Spleen (tissue), 7 donors: ENCODE data around the gene CABP1.

ENCODE experiments used
- POLR2A ChIP-seq, 3 donors: fragments of 450-650 bp; IDR thresholded peaks; one replicate each; pipeline ENCODE4 v1.5.1; 2017; ENCODE audit warnings: antibody characterized with exemption in 3 of 3, mild to moderate bottlenecking in 1 of 3
- POLR2AphosphoS5 ChIP-seq, 3 donors: sonication (generic); formaldehyde crosslinking; IDR thresholded peaks; one replicate each; pipeline ENCODE4 v1.5.1; 2017; ENCODE audit warnings: antibody characterized with exemption in 3 of 3
- TF ChIP-seq, protein P1 (sequence below), 11 experiments: fragments of 200-600 bp in 7 of 11; fragments of 450-650 bp in 4 of 11; sonication (generic) in 4 of 11; IDR thresholded peaks in 8 of 11; conservative IDR thresholded peaks in 3 of 11; 1 replicate in 7 of 11; 2 replicates in 4 of 11; pipeline versions ENCODE4 v1.4.0 to v1.8.0; 2016 to 2021; ENCODE audit warnings: antibody characterized with exemption in 11 of 11, inconsistent platforms in 4 of 11, mild to moderate bottlenecking in 1 of 11
- donor health status: DM: no; HTN: no; CAD: no; lungs with moderate emphysema.
- donor health status: DM: no; HTN: no; CAD: no.
- donor health status: DM: no; HTN: no; CAD: no.

GRCh38 chr12:120711411-120711810 lies 71.0 kb downstream of the CABP1 start:
- TF ChIP-seq, protein P1, sequence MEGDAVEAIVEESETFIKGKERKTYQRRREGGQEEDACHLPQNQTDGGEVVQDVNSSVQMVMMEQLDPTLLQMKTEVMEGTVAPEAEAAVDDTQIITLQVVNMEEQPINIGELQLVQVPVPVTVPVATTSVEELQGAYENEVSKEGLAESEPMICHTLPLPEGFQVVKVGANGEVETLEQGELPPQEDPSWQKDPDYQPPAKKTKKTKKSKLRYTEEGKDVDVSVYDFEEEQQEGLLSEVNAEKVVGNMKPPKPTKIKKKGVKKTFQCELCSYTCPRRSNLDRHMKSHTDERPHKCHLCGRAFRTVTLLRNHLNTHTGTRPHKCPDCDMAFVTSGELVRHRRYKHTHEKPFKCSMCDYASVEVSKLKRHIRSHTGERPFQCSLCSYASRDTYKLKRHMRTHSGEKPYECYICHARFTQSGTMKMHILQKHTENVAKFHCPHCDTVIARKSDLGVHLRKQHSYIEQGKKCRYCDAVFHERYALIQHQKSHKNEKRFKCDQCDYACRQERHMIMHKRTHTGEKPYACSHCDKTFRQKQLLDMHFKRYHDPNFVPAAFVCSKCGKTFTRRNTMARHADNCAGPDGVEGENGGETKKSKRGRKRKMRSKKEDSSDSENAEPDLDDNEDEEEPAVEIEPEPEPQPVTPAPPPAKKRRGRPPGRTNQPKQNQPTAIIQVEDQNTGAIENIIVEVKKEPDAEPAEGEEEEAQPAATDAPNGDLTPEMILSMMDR (IDR thresholded peaks at IDR 0.05 in 8 of 11, conservative IDR thresholded peaks at IDR 0.05 in 3 of 11), result no peak
- TF ChIP-seq POLR2A (IDR thresholded peaks at IDR 0.05) (no peak), POLR2AphosphoS5 (IDR thresholded peaks at IDR 0.05) (no peak)
